Progenitor cell of endocrine pancreas (in vitro differentiated cells): Measurements from ENCODE around the gene FARSB. TPM values are rescaled to one million over a fixed set of nuclear protein-coding genes. Genes with fewer than 3 reads are reported as not detected.

Source experiments
- DNase-seq: peaks from one replicate; pipeline ENCODE4 v3.0.0; 2021; ENCODE audit warnings: low spot score; ENCODE audit not compliant: unreplicated experiment
- H3K27ac Mint-ChIP-seq: 2 replicates; pipeline ENCODE4 v1.8.0; 2021; ENCODE audit warnings: mild to moderate bottlenecking, moderate library complexity, mixed read lengths
- H3K27me3 Mint-ChIP-seq: 2 replicates; pipeline ENCODE4 v1.8.0; 2021; ENCODE audit warnings: mixed read lengths
- H3K36me3 Mint-ChIP-seq: 2 replicates; pipeline ENCODE4 v1.8.0; 2022; ENCODE audit warnings: mixed read lengths; ENCODE audit not compliant: insufficient read depth
- H3K4me1 Mint-ChIP-seq: 2 replicates; pipeline ENCODE4 v1.8.0; 2021; ENCODE audit warnings: low read depth, mixed read lengths
- H3K4me3 Mint-ChIP-seq: 2 replicates; pipeline ENCODE4 v1.8.0; 2021; ENCODE audit warnings: low read depth, mild to moderate bottlenecking, moderate library complexity, mixed read lengths
- H3K9me3 Mint-ChIP-seq: 2 replicates; pipeline ENCODE4 v1.8.0; 2021; ENCODE audit warnings: low read depth, mixed read lengths
- total RNA-seq: library from RNA; stranded (reverse); gene quantifications from 2 replicates; pipeline ENCODE4 v1.2.1, GENCODE V29; 2021
- TF ChIP-seq, protein P1 (sequence below): fragments of 200-600 bp; sonication (generic); IDR thresholded peaks from one replicate; pipeline ENCODE4 v1.5.0; 2021; ENCODE audit warnings: antibody characterized with exemption, mild to moderate bottlenecking; ENCODE audit not compliant: unreplicated experiment

FARSB gene
- total RNA-seq, 1 donor from 2014 or later, result 18.5 TPM

DNA sequence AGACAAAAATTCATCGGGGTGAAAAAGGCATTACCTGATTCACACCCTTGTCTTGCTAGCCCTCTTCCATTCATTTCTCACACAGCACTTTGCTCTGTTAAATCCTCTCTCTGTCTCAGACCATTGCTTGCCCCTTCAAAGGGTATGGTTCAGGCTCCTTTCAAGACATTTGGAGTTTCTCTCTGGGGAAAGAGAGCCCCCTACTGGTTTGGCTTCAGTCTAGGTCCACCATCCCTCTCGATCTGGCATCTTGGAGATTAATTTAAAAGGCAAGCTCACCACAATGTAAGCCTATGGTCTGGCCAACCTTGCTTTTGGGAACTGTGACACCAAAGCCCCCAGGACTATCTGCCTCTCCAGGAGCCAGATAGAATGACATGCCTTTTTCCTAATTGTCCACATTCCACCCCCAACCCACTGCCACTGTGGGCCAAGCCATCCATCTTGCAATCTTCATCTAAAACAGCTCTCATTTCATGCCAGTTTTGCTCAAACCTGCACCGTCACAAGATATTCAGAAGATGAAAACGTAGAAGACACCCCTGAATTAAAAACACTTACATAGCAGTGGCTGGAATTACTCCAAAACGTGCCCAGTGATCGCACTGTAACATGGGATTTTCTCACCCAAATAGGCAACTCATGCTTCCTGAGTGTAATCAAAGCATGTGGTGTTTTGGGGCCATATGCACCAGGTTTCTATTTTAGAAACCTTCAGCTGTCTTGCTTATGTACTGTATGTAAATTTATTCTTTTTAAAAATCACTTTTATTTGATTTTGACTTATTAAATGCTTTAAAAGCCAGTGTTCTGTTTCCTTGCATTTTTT, 93.9 kb downstream of the FARSB start:
- Mint-ChIP-seq H3K27ac (no peak overlapping the region), H3K36me3 (peaks cover 13% of the 10 kb centered on the region), H3K27me3 (peaks cover 15% of the 10 kb centered on the region), H3K4me1 (no peaks in the 10 kb centered on the region), H3K4me3 (no peak overlapping the region), H3K9me3 (no peaks in the 10 kb centered on the region)
- TF ChIP-seq, protein P1, sequence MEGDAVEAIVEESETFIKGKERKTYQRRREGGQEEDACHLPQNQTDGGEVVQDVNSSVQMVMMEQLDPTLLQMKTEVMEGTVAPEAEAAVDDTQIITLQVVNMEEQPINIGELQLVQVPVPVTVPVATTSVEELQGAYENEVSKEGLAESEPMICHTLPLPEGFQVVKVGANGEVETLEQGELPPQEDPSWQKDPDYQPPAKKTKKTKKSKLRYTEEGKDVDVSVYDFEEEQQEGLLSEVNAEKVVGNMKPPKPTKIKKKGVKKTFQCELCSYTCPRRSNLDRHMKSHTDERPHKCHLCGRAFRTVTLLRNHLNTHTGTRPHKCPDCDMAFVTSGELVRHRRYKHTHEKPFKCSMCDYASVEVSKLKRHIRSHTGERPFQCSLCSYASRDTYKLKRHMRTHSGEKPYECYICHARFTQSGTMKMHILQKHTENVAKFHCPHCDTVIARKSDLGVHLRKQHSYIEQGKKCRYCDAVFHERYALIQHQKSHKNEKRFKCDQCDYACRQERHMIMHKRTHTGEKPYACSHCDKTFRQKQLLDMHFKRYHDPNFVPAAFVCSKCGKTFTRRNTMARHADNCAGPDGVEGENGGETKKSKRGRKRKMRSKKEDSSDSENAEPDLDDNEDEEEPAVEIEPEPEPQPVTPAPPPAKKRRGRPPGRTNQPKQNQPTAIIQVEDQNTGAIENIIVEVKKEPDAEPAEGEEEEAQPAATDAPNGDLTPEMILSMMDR, result peak; percentile 74
- DNase-seq, result peak; percentile 41

DNA sequence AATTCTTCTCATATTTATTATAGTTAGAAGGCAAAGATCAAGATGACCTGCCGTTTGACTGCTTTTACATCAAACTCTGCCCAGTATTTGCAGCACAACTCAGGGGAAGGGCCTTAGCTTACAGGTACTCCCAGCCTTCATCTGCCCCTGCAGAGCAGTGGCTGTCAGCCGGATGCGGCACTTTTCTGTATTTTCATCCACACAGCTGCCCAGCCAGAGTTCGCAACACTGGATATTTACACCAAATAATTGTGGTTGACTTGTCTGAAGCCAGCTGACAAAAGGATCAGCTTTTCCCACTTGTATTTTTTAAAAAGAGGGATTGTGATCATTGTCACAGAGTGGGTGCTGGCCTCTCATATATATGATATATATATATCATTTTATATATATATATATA, 94.7 kb downstream of the FARSB start:
- Mint-ChIP-seq H3K4me1 (no peaks in the 10 kb centered on the region), H3K4me3 (no peak overlapping the region), H3K9me3 (no peaks in the 10 kb centered on the region), H3K27ac (no peak overlapping the region), H3K27me3 (peaks cover 16% of the 10 kb centered on the region), H3K36me3 (peaks cover 10% of the 10 kb centered on the region)
- DNase-seq, result no peak
- TF ChIP-seq, protein P1, result no peak

DNA sequence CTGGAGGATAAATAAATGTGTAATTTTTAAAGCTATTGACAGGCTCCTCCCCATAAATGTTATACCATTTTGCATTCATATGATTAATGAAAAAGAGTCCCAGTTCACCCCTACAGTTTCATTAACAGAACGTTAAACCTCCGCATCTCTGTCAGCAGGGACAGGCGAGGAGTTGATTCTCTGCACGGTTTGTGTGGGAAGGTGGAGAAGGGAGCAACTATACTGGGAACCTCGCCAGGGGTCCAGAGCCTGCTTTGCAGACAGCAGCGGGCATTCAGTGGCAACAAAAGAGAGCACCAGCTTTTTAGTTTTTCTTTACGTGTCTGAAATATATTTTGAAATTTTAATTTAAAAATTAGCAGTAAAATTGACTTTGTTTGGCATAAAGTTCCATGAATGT, 101.4 kb downstream of the FARSB start:
- Mint-ChIP-seq H3K36me3 (peaks cover 4% of the 10 kb centered on the region), H3K4me1 (no peaks in the 10 kb centered on the region), H3K27ac (no peak overlapping the region), H3K27me3 (peaks cover 17% of the 10 kb centered on the region), H3K4me3 (no peak overlapping the region), H3K9me3 (no peaks in the 10 kb centered on the region)
- TF ChIP-seq, protein P1, result no peak
- no peak for DNase-seq

DNA sequence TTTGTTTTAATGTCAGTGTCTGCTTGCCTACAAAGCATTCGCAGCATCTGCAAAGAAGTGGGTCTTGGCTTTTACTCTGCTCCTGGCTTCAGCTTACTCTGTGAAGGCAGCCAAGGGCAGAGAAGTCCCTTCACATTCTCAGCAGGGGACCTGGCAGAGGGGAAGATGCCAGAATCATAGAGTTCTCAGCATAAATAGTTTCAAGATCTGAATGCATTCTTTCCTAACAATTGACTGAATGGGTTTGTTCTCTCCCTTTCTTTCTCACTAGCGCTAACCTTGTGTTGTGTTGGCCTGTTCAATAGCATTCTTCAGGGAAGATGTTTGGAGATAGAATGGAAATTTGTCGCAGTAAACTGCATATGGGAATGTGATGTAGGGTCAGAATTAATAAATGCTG, 106.9 kb downstream of the FARSB start:
- no peak for DNase-seq
- no peak overlapping the region for H3K27ac Mint-ChIP-seq
- H3K9me3 Mint-ChIP-seq, result no peaks in the 10 kb centered on the region
- no peak overlapping the region for H3K4me3 Mint-ChIP-seq
- H3K27me3 Mint-ChIP-seq, result peaks cover 16% of the 10 kb centered on the region
- no peaks in the 10 kb centered on the region for H3K4me1 Mint-ChIP-seq
- H3K36me3 Mint-ChIP-seq, result no peaks in the 10 kb centered on the region
- TF ChIP-seq, protein P1, result no peak

DNA sequence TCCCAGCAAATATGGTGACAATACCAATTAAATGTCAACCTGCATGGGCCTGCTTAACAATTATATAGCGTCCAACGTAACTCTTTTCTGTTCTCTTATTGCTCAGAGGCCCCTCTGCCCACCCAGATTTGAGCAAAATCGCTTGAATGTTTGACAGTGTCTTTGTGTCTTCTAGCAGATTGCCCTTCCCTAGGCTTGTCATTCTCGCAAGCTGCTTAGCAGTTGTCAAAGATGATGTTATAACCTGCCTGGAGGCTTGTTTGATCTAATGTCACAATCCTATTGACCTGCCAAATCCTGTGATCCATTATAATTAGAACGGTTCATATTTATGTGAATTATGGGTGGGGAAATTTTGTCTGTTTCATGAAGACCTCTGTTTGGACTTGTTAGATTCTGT, 108.8 kb downstream of the FARSB start:
- DNase-seq, result no peak
- Mint-ChIP-seq H3K27ac (no peak overlapping the region), H3K9me3 (no peaks in the 10 kb centered on the region), H3K4me1 (no peaks in the 10 kb centered on the region), H3K4me3 (no peak overlapping the region), H3K36me3 (no peaks in the 10 kb centered on the region), H3K27me3 (peaks cover 12% of the 10 kb centered on the region)
- TF ChIP-seq, protein P1, result no peak
